ENCODE results near the gene RIIAD1.

- TF ChIP-seq CTCF (conservative IDR thresholded peaks at IDR 0.05) (no peak), EZH2 (IDR thresholded peaks at IDR 0.05; ENCODE audit: low read depth) (no peak)
Measured at GRCh38 chr1:151756291-151756690, 35.0 kb downstream of the RIIAD1 start.

Measured in PC-9 (cell line).